Measurements from ENCODE around the gene AGBL5.
A peak's percentile ranks its signal among the peaks of the same experiment; 100 is the strongest.

The AGBL5 gene, protein sequence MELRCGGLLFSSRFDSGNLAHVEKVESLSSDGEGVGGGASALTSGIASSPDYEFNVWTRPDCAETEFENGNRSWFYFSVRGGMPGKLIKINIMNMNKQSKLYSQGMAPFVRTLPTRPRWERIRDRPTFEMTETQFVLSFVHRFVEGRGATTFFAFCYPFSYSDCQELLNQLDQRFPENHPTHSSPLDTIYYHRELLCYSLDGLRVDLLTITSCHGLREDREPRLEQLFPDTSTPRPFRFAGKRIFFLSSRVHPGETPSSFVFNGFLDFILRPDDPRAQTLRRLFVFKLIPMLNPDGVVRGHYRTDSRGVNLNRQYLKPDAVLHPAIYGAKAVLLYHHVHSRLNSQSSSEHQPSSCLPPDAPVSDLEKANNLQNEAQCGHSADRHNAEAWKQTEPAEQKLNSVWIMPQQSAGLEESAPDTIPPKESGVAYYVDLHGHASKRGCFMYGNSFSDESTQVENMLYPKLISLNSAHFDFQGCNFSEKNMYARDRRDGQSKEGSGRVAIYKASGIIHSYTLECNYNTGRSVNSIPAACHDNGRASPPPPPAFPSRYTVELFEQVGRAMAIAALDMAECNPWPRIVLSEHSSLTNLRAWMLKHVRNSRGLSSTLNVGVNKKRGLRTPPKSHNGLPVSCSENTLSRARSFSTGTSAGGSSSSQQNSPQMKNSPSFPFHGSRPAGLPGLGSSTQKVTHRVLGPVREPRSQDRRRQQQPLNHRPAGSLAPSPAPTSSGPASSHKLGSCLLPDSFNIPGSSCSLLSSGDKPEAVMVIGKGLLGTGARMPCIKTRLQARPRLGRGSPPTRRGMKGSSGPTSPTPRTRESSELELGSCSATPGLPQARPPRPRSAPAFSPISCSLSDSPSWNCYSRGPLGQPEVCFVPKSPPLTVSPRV

DNA sequence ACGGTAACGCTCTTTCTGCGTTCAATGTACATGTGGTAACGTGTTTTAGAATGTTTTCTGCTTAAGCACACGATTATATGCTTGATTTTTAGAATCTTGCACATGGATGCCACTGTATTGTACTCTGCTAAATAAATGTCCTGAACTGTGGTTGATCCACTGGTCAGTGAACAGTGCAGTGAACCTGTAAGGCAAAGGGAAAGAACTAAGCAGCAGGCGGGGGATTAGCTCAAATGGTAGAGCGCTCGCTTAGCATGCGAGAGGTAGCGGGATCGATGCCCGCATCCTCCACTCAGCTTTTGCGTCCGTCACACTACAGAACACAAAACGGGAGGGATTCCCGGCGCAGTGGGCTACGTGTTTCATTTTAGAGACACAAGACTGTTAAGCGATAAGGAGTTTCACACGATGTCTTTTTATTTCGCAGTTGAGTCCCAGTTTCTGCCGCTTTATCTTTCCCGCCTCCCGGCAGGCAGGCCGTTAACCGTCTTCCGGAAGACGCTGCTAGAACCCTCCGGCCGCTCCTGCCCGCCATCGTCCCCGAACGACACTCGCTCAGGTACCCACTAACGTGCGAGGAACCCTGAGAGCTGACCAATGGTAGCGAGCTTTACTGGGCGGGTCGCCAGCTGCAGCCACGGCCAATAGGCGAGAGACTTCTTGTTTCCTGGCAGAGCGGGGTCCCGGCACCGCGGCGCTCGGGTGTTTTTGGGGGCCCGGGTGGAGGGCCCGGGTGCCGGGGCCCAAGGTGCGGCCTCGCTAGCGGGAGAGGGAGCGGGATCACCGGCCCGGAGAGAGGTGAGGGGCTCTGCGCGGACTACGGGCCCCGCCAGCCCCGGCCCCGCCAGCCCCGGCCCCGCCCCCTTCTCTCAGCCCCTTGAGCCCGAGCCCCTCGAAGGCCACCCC is at the start of gene AGBL5:
Gene AGBL5 (plus strand): TSS at position 673 of the 906 bp plus-strand sequence. CDS start 1,291 bp downstream, outside the sequence.
- DNase-seq (ENCODE audit: low spot score): peak; percentile 93

DNA sequence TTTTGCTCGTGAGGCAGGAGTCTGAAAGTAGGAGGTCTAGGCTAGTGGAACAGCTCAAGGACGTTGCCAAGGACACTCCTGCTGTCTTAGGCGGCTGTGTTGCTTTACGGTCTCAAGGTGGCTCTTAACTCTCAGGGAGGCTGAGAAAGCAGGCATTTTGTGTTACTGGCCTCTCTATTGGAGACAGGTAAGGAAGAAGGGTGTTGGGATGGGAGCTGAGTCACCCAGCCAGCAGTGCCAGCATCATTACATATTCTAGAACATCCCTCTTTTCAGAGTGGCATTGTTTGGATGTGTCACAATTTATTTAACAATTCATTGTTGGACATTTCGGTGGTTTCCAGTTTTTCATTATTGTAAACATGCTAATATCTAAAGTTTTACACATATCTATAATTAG is 49.5 kb upstream of the AGBL5 start:
- DNase-seq (ENCODE audit: low spot score): peak; percentile 46

DNA sequence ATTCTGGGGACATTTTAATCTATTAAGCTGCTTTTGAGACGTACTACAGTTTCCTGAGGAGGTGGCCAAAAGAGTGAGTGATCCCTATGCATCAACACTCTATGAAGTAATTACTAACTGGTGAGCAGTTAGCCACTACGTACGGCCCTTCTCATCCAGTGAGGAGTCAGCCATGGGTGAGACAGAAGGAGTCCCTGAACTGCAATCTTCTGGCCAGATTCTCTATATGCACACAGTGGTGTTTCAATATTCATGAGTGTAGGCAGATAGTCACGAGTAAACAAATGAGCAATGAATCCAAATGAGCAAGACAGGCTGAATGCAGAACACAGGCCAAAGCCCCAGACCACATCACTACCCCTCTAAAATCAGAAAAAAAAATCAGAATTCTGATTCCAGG is 48.5 kb upstream of the AGBL5 start:
- DNase-seq (ENCODE audit: low spot score): peak; percentile 49

DNA sequence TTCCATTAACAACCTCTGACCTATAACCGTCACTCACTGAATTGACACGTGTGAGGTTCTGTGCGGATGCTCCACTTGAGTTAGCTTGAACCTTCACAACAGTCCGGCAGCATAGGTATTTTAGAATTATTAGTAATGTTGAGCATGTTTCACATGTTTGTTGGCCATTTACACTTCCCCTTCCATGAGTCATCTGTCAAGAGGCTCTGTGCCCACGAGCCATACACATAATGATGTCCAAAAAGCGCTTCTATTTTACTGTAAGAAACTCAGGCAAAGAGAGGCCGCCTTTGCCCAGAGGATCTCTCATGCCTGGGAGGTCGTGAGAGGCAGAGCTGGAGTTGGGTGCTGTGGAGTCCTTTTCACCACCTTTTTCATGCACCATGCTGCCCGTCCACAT is 47.6 kb upstream of the AGBL5 start:
- DNase-seq (ENCODE audit: low spot score): no peak

DNA sequence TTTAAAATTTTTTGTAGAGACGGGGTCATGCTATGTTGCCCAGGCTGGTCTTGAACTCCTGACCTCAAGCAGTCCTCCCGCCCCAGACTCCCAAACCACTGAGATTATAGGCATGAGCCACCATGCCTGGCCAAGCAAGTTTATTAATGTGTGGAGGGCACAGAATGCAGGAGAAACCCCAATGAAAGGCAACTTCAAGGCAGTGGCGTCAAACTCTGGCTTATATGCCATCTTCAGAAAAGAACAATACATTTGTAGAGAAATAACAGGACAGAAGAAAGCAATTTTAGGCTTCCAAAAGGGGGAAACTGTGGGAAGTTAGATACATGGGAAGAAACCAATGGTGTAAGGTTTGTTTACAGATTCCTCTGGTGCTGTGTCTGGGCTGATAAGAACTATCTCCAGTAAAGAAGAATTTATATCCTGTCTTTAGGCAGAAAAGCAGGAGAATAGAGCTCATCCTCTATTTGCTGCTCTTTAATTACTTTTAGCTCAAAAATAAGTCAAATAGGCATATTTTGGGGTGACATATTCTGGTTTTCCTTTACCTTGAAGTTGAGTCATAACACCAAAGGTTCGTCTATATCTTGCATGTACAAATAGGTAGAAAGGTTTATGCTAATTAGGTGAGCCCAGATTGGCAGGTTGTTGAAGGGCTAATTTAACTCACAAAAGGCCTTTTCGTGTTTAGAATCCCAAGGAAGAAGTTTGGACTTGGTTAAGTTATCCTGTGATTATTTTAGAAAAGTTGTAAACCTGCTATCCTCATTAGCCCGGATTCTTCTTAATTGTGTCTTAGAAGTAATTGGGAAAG is 44.7 kb upstream of the AGBL5 start:
- DNase-seq (ENCODE audit: low spot score): no peak

DNA sequence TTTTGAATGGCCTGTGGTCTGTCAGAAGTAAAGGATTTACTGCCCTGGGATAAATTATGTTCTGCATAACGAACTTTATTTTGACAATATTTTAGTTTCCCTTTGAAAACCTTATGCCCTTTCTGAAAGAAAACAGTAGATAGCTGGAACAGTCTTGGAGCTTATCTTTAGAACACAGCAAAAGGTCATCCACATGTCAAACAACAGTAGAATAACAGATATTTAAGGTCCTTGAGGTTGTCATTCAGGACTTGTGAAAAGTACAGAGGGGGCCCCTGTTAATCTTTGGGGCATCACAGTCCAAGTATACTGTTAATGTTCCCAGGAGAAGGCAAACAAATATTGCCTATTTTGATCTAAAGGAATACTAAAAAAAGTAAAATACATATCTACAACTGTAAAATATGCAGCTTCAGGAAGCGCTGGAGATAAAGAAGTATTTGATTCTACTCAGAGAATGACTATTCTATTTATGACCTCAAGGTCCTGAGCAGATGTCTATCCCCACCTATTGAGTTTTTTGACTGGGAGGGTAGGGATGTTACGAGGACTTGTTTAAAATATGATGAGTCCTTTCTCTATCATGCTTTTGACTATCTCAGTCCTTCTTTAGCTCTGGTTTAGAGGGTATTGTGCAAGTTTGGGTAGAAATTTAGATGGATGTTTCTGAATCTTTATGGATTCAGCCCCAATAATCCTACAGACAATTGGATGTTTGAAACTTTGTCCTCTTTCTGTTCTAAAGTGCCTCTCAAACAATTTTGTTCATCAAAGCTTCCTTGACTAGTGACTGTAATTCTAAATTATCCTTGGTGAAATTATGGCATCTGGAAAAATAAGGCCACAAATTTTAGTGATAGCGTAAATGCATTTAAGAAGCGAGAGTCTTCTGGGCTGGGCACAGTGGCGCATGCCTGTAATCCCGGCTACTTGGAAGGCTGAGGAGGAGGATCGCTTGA is 43.8 kb upstream of the AGBL5 start:
- no peak for DNase-seq (ENCODE audit: low spot score)

DNA sequence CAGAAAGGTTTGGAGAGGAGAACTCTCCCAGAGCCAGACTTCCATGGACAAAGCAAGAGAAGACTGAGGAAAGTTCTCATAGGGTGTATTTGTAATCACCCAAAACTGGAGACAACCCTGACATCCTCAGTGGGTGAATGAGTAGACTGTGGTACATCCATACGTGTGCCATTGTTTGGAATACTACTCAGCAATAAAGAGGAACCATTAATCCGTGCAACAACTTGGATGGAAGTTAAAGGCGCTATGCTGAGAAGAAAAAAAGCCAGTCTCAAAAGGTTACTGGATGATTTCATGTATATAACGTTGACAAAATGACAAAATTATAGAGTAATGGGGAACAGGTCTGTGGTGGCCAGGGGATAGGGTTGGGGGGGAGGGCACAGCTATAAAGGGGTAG is 42.8 kb upstream of the AGBL5 start:
- no peak for DNase-seq (ENCODE audit: low spot score)

DNA sequence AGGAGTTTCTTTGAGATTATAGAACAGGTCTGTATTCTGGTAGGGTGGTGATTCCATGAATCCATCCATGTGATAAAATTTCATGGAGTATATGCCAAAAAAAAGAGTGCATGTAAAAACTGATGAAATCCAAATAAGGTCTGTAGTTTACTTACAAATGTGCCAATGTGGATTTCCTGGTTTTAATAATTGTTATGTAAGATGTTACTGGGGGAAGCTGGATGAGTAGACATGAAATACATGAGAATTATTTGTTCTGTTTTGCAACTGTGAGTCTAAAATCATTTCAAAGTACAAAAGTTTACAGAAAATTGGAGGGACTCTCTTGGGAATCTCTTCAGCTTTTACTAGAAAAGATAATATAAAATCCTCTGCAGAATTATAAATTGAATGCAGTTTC is 42.4 kb upstream of the AGBL5 start:
- no peak for DNase-seq (ENCODE audit: low spot score)

DNA sequence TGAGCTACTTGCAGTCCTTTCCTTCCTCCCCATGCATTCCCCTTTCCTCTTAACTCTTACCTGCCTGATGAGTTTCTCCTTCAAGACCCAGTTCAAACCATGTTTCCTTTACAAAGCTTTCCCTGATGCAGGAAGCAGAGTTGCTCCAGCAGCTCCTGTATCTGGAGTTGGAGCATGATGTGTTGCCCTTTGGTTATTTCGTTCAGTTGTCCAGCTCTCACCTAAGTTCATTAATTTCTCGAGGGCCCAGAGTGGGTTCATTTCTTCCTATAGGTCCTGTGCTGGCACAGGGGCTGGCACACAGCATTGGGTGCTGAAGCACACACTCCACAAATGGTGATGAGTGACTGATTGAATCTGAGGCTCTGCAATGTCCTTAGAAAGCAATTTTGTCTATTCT is 41.8 kb upstream of the AGBL5 start:
- DNase-seq (ENCODE audit: low spot score): no peak

DNA sequence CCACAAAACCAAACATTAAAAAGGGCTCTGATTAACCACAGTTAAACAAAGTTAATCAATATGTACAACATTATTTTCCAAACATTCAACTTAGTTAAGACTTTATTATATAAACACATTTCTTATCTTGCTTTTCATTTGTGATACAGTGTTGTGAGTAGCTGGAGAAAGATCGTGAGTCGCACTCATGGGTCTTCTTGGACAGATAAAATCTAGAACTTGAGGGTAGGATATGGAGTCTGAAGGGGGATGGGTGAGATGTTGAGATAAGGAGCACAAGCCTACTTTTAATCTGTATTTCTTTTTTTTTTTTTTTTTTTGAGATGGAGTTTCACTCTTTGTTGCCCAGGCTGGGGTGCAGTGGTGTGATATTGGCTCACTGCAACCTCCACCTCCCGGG is 41.3 kb upstream of the AGBL5 start:
- DNase-seq (ENCODE audit: low spot score): no peak

DNA sequence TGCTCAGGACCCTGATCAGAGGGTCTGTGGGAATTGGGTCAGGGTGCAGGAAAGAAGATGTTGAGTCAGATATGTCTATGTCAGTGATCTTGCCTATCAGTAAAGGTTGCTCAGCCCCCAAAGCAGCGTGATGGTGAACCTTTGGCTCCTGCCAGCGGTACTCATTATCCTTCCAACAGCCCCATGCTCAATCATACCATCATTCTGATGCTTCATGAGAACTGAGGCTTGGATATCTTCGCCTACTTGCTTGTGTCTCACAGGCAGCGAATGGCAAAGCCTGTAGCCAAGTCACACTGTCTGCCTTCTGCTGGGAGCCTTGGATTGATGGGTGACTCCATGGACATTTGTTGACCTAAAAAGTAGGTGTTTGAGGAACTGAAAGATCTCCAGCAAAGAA is 37.7 kb upstream of the AGBL5 start:
- no peak for DNase-seq (ENCODE audit: low spot score)

DNA sequence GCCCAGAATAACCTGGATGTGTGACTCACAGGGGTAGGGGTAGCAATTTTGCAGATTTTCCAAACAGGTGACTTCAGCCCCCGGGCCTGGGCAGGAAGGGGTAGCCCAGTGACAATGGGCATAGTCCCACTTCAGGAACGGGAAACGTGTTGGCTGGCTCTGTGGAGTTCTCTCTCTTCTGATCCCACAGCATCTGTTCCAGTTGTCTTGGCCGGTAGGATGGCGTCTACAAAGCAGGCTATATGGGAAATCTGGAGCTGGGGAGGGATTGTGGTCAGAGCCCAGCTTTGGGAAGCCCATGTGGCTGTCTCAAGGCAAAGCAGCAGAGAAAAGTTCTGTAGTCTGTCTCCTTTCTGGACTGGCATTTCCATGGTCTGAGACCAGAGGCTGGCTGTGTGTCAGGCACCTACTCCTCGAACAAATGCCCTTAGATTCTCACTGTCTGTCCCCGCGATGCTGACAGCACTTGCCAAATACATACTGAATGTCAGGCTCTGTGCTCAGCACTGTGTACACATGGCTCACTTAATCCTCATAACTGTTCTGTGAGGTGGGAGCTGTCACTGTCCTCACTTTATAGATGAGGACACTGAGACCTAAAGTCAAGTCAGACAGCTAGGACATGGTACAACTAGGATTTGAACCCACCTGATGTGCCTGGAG is 36.6 kb upstream of the AGBL5 start:
- peak; percentile 79 for DNase-seq (ENCODE audit: low spot score)

DNA sequence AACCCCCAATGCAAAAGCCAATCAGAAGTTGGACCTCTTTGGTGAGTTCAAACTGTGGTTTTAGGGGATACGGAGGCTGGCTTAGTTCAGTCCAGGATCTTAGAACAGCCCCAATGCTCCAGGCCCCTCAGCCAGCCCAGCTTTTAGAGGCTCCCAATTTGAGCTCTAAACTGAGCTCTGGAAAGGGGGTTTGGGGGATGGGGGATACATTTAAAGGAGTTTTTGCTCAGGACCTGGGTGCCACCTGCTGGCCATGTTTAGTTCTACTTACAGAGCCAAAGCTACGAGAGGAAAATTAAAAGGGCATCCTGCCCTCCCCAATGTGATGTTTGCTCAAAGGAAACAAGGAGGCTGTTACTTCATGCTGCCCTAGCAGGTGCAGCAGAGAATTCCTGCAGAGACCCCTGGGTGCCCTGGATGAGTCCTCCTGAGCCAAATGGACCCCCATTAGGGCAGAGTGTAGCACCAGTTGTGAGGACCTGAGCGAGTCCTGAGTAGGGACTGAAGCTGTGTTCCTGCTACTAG is 34.6 kb upstream of the AGBL5 start:
- peak; percentile 66 for DNase-seq (ENCODE audit: low spot score)

DNA sequence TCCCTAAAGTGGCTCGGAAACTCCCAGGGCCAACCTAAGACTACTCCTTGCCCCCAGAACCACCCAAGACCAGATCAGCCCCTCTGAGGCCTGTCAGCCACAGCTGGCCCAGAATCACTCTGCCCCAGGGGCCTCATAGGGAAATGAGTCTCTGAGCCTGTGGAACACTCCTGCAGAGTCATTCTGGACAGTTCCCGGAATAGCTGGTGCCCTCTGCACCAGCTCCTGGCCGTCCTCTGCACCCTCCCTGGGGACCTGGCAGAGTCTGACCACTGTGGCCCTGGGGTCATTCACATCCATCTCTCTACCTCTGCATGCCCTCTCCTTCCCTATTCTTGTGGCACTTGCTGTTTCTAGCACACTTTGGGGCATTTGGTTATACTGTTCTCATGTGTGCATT is 33.3 kb upstream of the AGBL5 start:
- no peak for DNase-seq (ENCODE audit: low spot score)

DNA sequence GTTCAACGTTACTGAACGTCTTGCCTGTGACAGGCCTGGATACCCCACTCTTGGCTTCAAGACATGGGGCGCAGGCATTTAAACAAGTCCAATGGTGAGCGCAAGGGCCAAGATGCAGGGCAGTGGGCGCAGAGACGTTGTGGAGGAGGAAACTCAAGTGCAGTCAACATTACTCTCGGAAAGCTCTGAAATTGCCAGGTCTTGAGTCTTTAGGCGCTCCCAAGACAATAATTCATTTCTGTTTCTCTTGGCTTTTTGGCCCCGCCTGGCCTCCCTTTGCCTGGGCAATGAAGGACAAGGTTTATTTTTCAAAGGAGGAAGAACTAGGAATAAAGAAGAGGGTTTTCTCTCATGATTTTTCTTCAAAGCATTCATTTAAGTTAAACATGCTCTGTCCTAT is 32.0 kb upstream of the AGBL5 start:
- no peak for DNase-seq (ENCODE audit: low spot score)

DNA sequence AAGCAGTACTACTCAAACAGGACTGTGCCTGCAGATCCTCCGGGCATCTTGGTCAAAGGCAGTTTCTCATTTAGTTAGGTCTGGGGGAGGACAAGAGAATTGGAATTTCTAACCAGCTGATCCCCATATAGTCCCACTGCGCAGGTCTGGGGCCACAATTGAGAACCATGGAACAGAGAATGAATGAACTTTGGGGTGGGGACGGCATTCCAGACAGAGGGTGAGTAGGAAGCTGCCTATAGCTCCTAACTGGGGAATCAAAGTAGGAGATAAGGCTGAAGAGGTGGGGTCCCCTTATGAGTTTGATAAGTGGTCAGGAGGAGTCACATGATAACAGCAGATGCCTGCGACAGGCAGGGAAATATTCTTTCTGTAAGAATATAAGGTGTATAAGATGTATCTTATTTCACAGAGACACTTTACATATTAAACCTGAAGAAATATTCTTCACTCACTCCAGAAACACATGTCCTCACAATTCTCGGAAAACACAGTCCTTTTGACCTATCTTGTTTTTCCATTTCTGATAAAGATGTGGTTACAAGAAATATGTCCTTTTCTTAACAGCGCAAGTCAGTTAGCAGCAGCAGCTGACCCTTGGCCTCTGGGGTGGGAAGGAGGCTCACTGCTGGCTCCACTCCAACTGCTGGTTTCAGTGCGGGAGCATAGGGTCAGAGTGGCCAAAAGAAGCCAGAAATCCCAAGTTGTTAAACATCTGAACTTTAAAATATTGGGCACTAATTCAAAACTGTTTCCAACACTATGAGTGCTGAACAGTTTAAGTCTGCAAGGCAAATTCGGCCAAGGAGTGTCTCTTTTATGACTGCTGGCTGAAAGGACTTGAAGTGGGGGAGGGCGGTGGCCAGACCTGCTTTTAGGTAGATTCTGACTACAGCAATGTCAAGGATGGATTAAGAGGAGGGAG is 31.3 kb upstream of the AGBL5 start:
- DNase-seq (ENCODE audit: low spot score): no peak

DNA sequence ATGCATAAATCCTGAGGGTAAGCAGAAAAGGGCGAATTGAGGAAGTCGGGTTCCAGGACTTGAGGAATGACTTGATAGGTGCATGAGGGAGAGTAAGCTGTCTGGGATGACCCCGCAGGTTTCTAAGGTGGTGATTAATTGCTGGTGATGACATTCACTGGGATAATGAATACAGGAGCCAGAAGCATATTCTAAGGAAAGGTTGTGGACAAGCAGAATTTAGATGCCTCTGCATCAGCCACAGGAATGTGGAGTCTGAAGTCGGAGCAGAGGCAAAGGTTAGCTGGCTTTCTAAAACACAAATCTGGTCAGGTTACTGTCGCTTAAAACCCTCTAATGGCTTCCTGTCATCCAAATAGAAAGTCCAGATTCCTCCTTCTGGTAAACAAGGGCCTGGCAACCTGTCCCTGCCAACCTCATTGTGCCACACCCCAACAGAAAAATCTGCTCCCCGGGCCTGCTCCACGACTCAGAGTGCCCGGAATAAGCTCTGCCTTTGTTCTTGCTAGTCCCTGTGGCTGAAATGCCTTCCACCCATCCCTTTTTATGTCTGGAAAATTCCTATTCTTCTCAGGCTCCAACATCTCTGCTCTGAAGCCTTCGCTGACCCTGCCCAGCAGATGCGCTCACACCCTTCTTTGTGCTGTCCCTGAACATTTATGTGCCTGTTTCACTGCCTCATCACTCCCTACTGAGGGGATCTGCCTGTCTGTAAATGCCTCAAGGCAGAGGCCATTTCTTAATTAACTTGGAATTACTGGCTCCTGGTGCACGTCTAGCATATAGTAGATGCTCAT is 30.0 kb upstream of the AGBL5 start:
- no peak for DNase-seq (ENCODE audit: low spot score)

Measured in pons (tissue), 1 donor.